Measurements from ENCODE around the gene DNMT3B.

DNA sequence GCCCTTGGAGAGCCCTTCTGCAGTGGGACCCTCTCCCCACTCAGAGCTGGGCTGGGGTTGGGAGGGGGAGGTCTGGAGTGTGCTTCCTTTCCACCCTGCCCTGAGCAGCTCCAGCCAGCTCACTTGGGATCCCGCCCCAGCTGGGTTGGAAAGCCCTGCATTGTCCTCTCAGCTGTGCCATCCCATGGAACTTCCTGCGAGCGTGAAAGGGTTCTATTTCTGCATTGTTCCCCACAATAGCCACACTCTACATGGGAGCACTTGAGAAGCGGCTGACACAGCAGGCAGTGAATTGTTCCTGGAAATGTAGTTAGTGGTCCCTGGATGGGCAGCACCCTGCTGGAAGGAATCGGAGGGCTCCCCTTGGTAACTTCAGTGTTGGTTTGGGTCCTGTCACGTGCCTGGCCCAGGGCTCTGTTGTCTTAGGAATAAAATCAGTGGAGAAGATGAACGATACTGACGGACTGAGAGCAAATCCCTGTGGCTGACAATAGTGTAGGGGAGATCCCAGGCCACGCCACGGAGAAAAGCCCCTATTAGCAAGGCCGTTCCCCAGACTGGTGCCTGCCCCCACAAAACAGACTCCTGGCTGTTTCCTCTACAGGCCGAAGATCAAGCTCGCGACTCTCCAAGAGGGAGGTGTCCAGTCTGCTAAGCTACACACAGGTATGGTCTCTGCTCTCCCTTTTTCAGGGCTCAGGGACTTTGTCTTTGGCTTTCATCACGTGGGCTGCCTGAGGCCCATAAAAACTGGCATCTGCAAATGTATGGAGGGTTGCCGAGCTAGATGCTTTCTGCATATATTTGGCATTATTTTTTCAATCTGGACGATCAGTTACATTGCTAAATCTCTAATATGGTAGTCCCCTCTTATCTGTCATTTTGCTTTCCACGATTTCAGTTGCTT lies 18.8 kb downstream of the DNMT3B start:
- TF ChIP-seq GATA2 (IDR thresholded peaks at IDR 0.05; ENCODE audit: low read depth, low read length) (no peak), GATA3 (IDR thresholded peaks at IDR 0.05; ENCODE audit: low read depth, low read length) (no peak)

All from SH-SY5Y (cell line).